GM13976 (cell line): ENCODE data around the gene IGF2.

Source experiments
- DNase-seq: peaks from one replicate; pipeline ENCODE4 v3.0.0; 2012; ENCODE audit warnings: low spot score
- in situ Hi-C: fragments of 300-500 bp; cut with MboI; formaldehyde crosslinking; loops from one replicate; pipeline ENCODE4 v1.12.0; 2022; ENCODE audit warnings: low sequenced_read_pairs, mixed read lengths, inconsistent platforms; ENCODE audit not compliant: unreplicated experiment
- TF ChIP-seq, protein P1 (sequence below): IDR thresholded peaks from 2 replicates; pipeline ENCODE4 v1.5.1; 2012; ENCODE audit warnings: borderline replicate concordance, mild to moderate bottlenecking; ENCODE audit not compliant: insufficient read depth; ENCODE audit errors: extremely low read depth, missing control alignments, control extremely low read depth

IGF2 gene

DNA sequence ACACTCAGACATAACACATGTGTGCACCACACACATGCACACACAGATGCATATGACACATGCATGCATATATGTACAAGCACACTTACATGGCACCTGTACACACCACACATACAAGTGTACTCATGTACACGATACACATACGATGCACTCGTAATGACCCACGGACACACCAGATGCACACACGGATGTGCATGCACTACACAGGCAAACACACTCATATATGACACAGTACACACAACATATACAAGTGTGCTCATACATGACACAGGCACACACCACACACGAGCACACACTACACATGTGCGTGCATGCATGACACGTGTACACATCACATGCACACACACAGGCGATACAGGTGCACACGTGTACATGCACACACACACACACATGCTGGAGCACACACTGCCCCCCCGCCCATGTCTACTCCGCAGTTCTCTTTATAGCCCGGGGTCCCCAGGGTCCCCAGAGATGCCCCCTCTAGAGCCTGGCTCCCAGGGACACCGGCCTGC, 37.3 kb upstream of the IGF2 start:
- in situ Hi-C loops, result no loop called here
- DNase-seq, result no peak
- TF ChIP-seq, protein P1, sequence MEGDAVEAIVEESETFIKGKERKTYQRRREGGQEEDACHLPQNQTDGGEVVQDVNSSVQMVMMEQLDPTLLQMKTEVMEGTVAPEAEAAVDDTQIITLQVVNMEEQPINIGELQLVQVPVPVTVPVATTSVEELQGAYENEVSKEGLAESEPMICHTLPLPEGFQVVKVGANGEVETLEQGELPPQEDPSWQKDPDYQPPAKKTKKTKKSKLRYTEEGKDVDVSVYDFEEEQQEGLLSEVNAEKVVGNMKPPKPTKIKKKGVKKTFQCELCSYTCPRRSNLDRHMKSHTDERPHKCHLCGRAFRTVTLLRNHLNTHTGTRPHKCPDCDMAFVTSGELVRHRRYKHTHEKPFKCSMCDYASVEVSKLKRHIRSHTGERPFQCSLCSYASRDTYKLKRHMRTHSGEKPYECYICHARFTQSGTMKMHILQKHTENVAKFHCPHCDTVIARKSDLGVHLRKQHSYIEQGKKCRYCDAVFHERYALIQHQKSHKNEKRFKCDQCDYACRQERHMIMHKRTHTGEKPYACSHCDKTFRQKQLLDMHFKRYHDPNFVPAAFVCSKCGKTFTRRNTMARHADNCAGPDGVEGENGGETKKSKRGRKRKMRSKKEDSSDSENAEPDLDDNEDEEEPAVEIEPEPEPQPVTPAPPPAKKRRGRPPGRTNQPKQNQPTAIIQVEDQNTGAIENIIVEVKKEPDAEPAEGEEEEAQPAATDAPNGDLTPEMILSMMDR, result no peak

- in situ Hi-C loops, result no loop called here
- DNase-seq, result no peak
- TF ChIP-seq, protein P1, result no peak
Observed at GRCh38 chr11:2175659-2176058, 36.5 kb upstream of the IGF2 start.

DNA sequence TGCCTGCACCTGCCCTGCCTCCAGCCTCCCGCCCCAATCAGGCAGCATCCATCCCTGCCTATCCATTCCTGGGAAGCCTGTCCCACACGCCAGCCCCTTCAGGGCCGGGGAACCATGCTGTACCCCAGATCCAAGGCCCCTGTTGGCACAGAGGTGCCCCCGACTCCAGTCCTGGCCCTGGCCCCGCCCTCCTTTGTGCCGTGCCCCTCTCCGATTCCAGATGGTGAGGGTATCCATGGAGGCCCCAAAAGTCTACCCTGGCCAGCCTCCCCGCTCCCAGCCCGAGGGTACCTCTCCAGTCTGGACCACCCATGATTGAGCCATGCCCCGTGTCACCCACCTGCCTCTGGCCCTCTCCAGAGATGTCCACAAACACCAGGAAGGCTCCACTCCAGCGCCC, 35.2 kb upstream of the IGF2 start:
- TF ChIP-seq, protein P1, result no peak
- DNase-seq, result no peak
- in situ Hi-C loops, result loop anchor here (25.0 kb wide), 1 partner anchor 512 kb away; no protein-coding TSS in a partner anchor

- TF ChIP-seq, protein P1, result no peak
- in situ Hi-C loops, result loop anchor here (25.0 kb wide), 1 partner anchor 511 kb away; no protein-coding TSS in a partner anchor
- no peak for DNase-seq
Observed at GRCh38 chr11:2173761-2174160, 34.6 kb upstream of the IGF2 start.

GRCh38 chr11:2173150-2173693, 34.0 kb upstream of the IGF2 start:
- in situ Hi-C loops, result loop anchor here (25.0 kb wide), 1 partner anchor 511 kb away; no protein-coding TSS in a partner anchor
- TF ChIP-seq, protein P1, result peak; percentile 14

GRCh38 chr11:2172676-2173075, 33.5 kb upstream of the IGF2 start:
- DNase-seq, result no peak
- TF ChIP-seq, protein P1, result no peak
- in situ Hi-C loops, result loop anchor here (25.0 kb wide), 1 partner anchor 510 kb away; no protein-coding TSS in a partner anchor

More at GRCh38 chr11:2173150-2173693, 34.0 kb upstream of the IGF2 start:
- no peak for DNase-seq
